ENCODE data around the gene LRRC7.
"Not testable (repeated sequence)": the region's sequence is repeated elsewhere in the genome, so short reads cannot be mapped to it uniquely, and the experiment has no call there.

LRRC7 gene

GRCh38 chr1:69871412-69871811, 303.7 kb downstream of the LRRC7 start:
- no peaks in the 10 kb centered on the region for H3K27me3 Mint-ChIP-seq (ENCODE audit: low read depth)
- H3K4me3 Mint-ChIP-seq = no peak overlapping the region
- no peaks in the 10 kb centered on the region for H3K4me1 Mint-ChIP-seq (ENCODE audit: low read depth)
- peaks cover 4% of the 10 kb centered on the region for H3K9me3 Mint-ChIP-seq
- H3K27ac Mint-ChIP-seq = no peak overlapping the region
- no peaks in the 10 kb centered on the region for H3K36me3 Mint-ChIP-seq (ENCODE audit: low read depth)

GRCh38 chr1:69878338-69878737, 310.6 kb downstream of the LRRC7 start:
- Mint-ChIP-seq H3K4me1 (ENCODE audit: low read depth) (no peaks in the 10 kb centered on the region), H3K27ac (no peak overlapping the region), H3K9me3 (no peaks in the 10 kb centered on the region), H3K36me3 (ENCODE audit: low read depth) (no peaks in the 10 kb centered on the region), H3K27me3 (ENCODE audit: low read depth) (no peaks in the 10 kb centered on the region), H3K4me3 (no peak overlapping the region)

- H3K4me1 Mint-ChIP-seq (ENCODE audit: low read depth); H3K36me3 Mint-ChIP-seq (ENCODE audit: low read depth); H3K27ac Mint-ChIP-seq; H3K4me3 Mint-ChIP-seq; H3K27me3 Mint-ChIP-seq (ENCODE audit: low read depth): not testable (repeated sequence)
- H3K9me3 Mint-ChIP-seq = peaks cover 11% of the 10 kb centered on the region
These were observed 320.3 kb downstream of the LRRC7 start for GRCh38 chr1:69888016-69888415.

GRCh38 chr1:69888657-69889056, 320.9 kb downstream of the LRRC7 start:
- no peaks in the 10 kb centered on the region for H3K36me3 Mint-ChIP-seq (ENCODE audit: low read depth)
- no peak overlapping the region for H3K27ac Mint-ChIP-seq
- no peaks in the 10 kb centered on the region for H3K27me3 Mint-ChIP-seq (ENCODE audit: low read depth)
- H3K9me3 Mint-ChIP-seq = peaks cover 11% of the 10 kb centered on the region
- no peak overlapping the region for H3K4me3 Mint-ChIP-seq
- no peaks in the 10 kb centered on the region for H3K4me1 Mint-ChIP-seq (ENCODE audit: low read depth)

- no peak overlapping the region for H3K4me3 Mint-ChIP-seq
- H3K27ac Mint-ChIP-seq = no peak overlapping the region
- H3K4me1 Mint-ChIP-seq (ENCODE audit: low read depth) = no peaks in the 10 kb centered on the region
- H3K9me3 Mint-ChIP-seq = no peaks in the 10 kb centered on the region
- no peaks in the 10 kb centered on the region for H3K36me3 Mint-ChIP-seq (ENCODE audit: low read depth)
- H3K27me3 Mint-ChIP-seq (ENCODE audit: low read depth) = no peaks in the 10 kb centered on the region
These were observed 330.8 kb downstream of the LRRC7 start for GRCh38 chr1:69898403-69898947.

- Mint-ChIP-seq H3K36me3 (ENCODE audit: low read depth) (no peaks in the 10 kb centered on the region), H3K27ac (no peak overlapping the region), H3K27me3 (ENCODE audit: low read depth) (no peaks in the 10 kb centered on the region), H3K4me1 (ENCODE audit: low read depth) (no peaks in the 10 kb centered on the region), H3K9me3 (peaks cover 5% of the 10 kb centered on the region), H3K4me3 (no peak overlapping the region)
These were observed 343.6 kb downstream of the LRRC7 start for GRCh38 chr1:69911301-69911801.

- Mint-ChIP-seq H3K9me3 (peaks cover 6% of the 10 kb centered on the region), H3K27me3 (ENCODE audit: low read depth) (no peaks in the 10 kb centered on the region), H3K4me3 (no peak overlapping the region), H3K27ac (no peak overlapping the region), H3K4me1 (ENCODE audit: low read depth) (no peaks in the 10 kb centered on the region), H3K36me3 (ENCODE audit: low read depth) (no peaks in the 10 kb centered on the region)
These were observed 346.3 kb downstream of the LRRC7 start for GRCh38 chr1:69913977-69914376.

- Mint-ChIP-seq H3K4me1 (ENCODE audit: low read depth) (no peaks in the 10 kb centered on the region), H3K9me3 (peaks cover 3% of the 10 kb centered on the region), H3K27ac (no peak overlapping the region), H3K36me3 (ENCODE audit: low read depth) (no peaks in the 10 kb centered on the region), H3K27me3 (ENCODE audit: low read depth) (no peaks in the 10 kb centered on the region), H3K4me3 (no peak overlapping the region)
These were observed 347.4 kb downstream of the LRRC7 start for GRCh38 chr1:69914976-69915765.

GRCh38 chr1:69919129-69919921, 351.6 kb downstream of the LRRC7 start:
- Mint-ChIP-seq H3K4me1 (ENCODE audit: low read depth) (no peaks in the 10 kb centered on the region), H3K9me3 (peaks cover 3% of the 10 kb centered on the region), H3K4me3 (no peak overlapping the region), H3K36me3 (ENCODE audit: low read depth) (no peaks in the 10 kb centered on the region), H3K27me3 (ENCODE audit: low read depth) (no peaks in the 10 kb centered on the region), H3K27ac (no peak overlapping the region)

- H3K36me3 Mint-ChIP-seq (ENCODE audit: low read depth) = no peaks in the 10 kb centered on the region
These were observed 352.2 kb downstream of the LRRC7 start for GRCh38 chr1:69919922-69920273.

GRCh38 chr1:69920426-69920825, 352.7 kb downstream of the LRRC7 start:
- no peak overlapping the region for H3K27ac Mint-ChIP-seq
- H3K27me3 Mint-ChIP-seq (ENCODE audit: low read depth) = no peaks in the 10 kb centered on the region
- H3K36me3 Mint-ChIP-seq (ENCODE audit: low read depth) = no peaks in the 10 kb centered on the region
- H3K4me1 Mint-ChIP-seq (ENCODE audit: low read depth) = no peaks in the 10 kb centered on the region
- no peak overlapping the region for H3K4me3 Mint-ChIP-seq
- peaks cover 3% of the 10 kb centered on the region for H3K9me3 Mint-ChIP-seq

More at GRCh38 chr1:69919922-69920273, 352.2 kb downstream of the LRRC7 start:
- H3K4me1 Mint-ChIP-seq (ENCODE audit: low read depth) = no peaks in the 10 kb centered on the region
- H3K9me3 Mint-ChIP-seq = peaks cover 3% of the 10 kb centered on the region
- no peaks in the 10 kb centered on the region for H3K27me3 Mint-ChIP-seq (ENCODE audit: low read depth)
- no peak overlapping the region for H3K4me3 Mint-ChIP-seq
- no peak overlapping the region for H3K27ac Mint-ChIP-seq

- Mint-ChIP-seq H3K27ac (no peak overlapping the region), H3K4me3 (no peak overlapping the region), H3K9me3 (peaks cover 4% of the 10 kb centered on the region), H3K36me3 (ENCODE audit: low read depth) (no peaks in the 10 kb centered on the region), H3K27me3 (ENCODE audit: low read depth) (no peaks in the 10 kb centered on the region), H3K4me1 (ENCODE audit: low read depth) (no peaks in the 10 kb centered on the region)
These were observed 353.8 kb downstream of the LRRC7 start for GRCh38 chr1:69921486-69921885.

- peaks cover 18% of the 10 kb centered on the region for H3K9me3 Mint-ChIP-seq
- not testable (repeated sequence) for H3K36me3 Mint-ChIP-seq (ENCODE audit: low read depth); H3K4me3 Mint-ChIP-seq; H3K27me3 Mint-ChIP-seq (ENCODE audit: low read depth); H3K27ac Mint-ChIP-seq; H3K4me1 Mint-ChIP-seq (ENCODE audit: low read depth)
These were observed 360.5 kb downstream of the LRRC7 start for GRCh38 chr1:69928234-69928633.

GRCh38 chr1:69929308-69930057, 361.8 kb downstream of the LRRC7 start:
- Mint-ChIP-seq H3K27me3 (ENCODE audit: low read depth) (no peaks in the 10 kb centered on the region), H3K4me1 (ENCODE audit: low read depth) (no peaks in the 10 kb centered on the region), H3K9me3 (peaks cover 18% of the 10 kb centered on the region), H3K36me3 (ENCODE audit: low read depth) (no peaks in the 10 kb centered on the region), H3K27ac (no peak overlapping the region), H3K4me3 (no peak overlapping the region)

Data from T-helper 1 cell treated with Interleukin-12 subunit alpha and Interleukin-12 subunit beta and Interleukin-4 antibody, amounts not matched to agents 30 μg/mL and 1 μg/mL, for 36 hours (primary cell).